Measurements from ENCODE around the gene CTSV.
"Not testable (repeated sequence)": the region's sequence is repeated elsewhere in the genome, so short reads cannot be mapped to it uniquely, and the experiment has no call there.

CTSV gene

GRCh38 chr9:97075289-97075985 is 36.5 kb upstream of the CTSV start:
- POLR2A ChIA-PET: no interaction called here
- CTCF ChIA-PET: no interaction called here
- no peak for DNase-seq (ENCODE audit: extremely low spot score)
- no peak for TF ChIP-seq CTCF (IDR thresholded peaks at IDR 0.05; ENCODE audit: control extremely low read depth, extremely low read depth, low read depth, missing control alignments)

GRCh38 chr9:97073506-97073905 is 34.6 kb upstream of the CTSV start:
- ChIA-PET POLR2A (no interaction called here), CTCF (no interaction called here)
- no peak for DNase-seq (ENCODE audit: extremely low spot score)
- no peak for TF ChIP-seq CTCF (IDR thresholded peaks at IDR 0.05; ENCODE audit: control extremely low read depth, extremely low read depth, low read depth, missing control alignments)

- POLR2A ChIA-PET: no interaction called here
- no peak for DNase-seq (ENCODE audit: extremely low spot score)
- TF ChIP-seq CTCF (IDR thresholded peaks at IDR 0.05; ENCODE audit: control extremely low read depth, extremely low read depth, low read depth, missing control alignments): no peak
- CTCF ChIA-PET: no interaction called here
Observed at GRCh38 chr9:97072285-97072776, 33.4 kb upstream of the CTSV start.

GRCh38 chr9:97070325-97070724 is 31.4 kb upstream of the CTSV start:
- DNase-seq (ENCODE audit: extremely low spot score); CTCF ChIA-PET; POLR2A ChIA-PET: not testable (repeated sequence)

- CTCF ChIA-PET: no interaction called here
- TF ChIP-seq CTCF (IDR thresholded peaks at IDR 0.05; ENCODE audit: control extremely low read depth, extremely low read depth, low read depth, missing control alignments): no peak
- no peak for DNase-seq (ENCODE audit: extremely low spot score)
- POLR2A ChIA-PET: no interaction called here
Observed at GRCh38 chr9:97067490-97067889, 28.5 kb upstream of the CTSV start.

- no peak for TF ChIP-seq CTCF (IDR thresholded peaks at IDR 0.05; ENCODE audit: control extremely low read depth, extremely low read depth, low read depth, missing control alignments)
- no peak for DNase-seq (ENCODE audit: extremely low spot score)
- ChIA-PET POLR2A (no interaction called here), CTCF (no interaction called here)
Observed at GRCh38 chr9:97064176-97064575, 25.2 kb upstream of the CTSV start.

- DNase-seq (ENCODE audit: extremely low spot score): no peak
- CTCF ChIA-PET: no interaction called here
- POLR2A ChIA-PET: no interaction called here
- TF ChIP-seq CTCF (IDR thresholded peaks at IDR 0.05; ENCODE audit: control extremely low read depth, extremely low read depth, low read depth, missing control alignments): no peak
Observed at GRCh38 chr9:97060796-97061195, 21.9 kb upstream of the CTSV start.

All from GM10248 (cell line).